ENCODE results near the gene EVL. TPM values are rescaled to one million over a fixed set of nuclear protein-coding genes. Genes with fewer than 3 reads are reported as not detected.
A peak's percentile ranks its signal among the peaks of the same experiment; 100 is the strongest.

Gene EVL
- total and polyA plus RNA-seq, 2 of the 8 experiments (the other 6 are each of a cell fraction or from before 2014, with no cell fraction given): 30.7 to 64.6 TPM

DNA sequence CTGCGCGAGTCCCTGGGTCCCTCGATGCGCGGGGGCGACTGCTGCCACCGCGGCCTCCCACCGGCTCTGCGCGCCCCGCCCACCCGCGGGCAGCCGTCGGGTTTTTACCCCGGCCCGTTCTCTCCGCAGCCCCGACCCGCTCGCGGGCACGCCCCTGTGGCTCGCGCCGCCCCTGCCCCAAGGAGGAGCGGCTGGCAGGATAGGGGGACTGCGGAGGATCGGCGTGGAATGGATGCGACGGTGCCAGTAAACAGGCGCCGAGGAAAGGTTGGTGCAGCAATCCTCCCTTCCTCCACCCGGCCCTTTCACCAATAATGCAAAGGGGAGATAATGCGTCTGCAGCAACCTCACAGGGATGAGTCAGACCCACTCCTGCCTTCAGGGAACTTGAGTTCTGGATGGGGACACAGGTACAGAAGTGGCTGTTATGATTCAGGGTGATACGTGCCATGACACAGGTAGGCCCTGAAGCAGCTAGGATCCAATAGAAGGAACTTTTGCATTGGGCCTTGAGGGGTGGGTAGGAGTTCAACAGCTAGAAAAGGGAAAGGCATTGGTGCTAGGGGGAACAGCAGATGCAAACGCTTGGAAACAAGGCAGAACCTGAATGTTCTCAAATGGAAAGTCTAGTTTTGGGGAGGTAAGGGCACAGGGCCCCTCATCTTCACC is 94.8 kb downstream of the EVL start (continued):
- TF ChIP-seq ASH2L (IDR thresholded peaks at IDR 0.05; ENCODE audit: low read length) (peak; percentile 70), RBBP5 (IDR thresholded peaks at IDR 0.05; ENCODE audit: borderline replicate concordance, low read depth, low read length) (no peak), TEAD4 (IDR thresholded peaks at IDR 0.05; ENCODE audit: low read depth, low read length) (no peak), JUN (IDR thresholded peaks at IDR 0.05; ENCODE audit: low read depth, low read length) (no peak), KDM5A (IDR thresholded peaks at IDR 0.05; ENCODE audit: low read length) (no peak), YY1 (IDR thresholded peaks at IDR 0.05; ENCODE audit: low read depth, low read length) (no peak), NANOG (IDR thresholded peaks at IDR 0.05; ENCODE audit: insufficient read depth, low read depth, low read length, poor library complexity, severe bottlenecking) (no peak), CBX5 (IDR thresholded peaks at IDR 0.05; ENCODE audit: low read depth, low read length) (no peak), CREB1 (IDR thresholded peaks at IDR 0.05) (peak; percentile 90), EP300 (IDR thresholded peaks at IDR 0.05; ENCODE audit: borderline replicate concordance in 1 of 2, low read depth in 2 of 2, low read length in 2 of 2) (no peak), RFX5 (IDR thresholded peaks at IDR 0.05; ENCODE audit: borderline replicate concordance, low read depth, low read length) (no peak), GTF2F1 (IDR thresholded peaks at IDR 0.05; ENCODE audit: borderline replicate concordance, low read depth, low read length) (no peak), ZNF274 (IDR thresholded peaks at IDR 0.05; ENCODE audit: borderline replicate concordance, extremely low read depth, low read length) (no peak), HDAC6 (IDR thresholded peaks at IDR 0.05; ENCODE audit: low read depth, low read length) (no peak), TAF7 (optimal IDR thresholded peaks at IDR 0.05; ENCODE audit: borderline replicate concordance, low read depth, low read length) (no peak), ATF2 (IDR thresholded peaks at IDR 0.05; ENCODE audit: low read length) (no peak), HDAC2 (IDR thresholded peaks at IDR 0.05; ENCODE audit: borderline replicate concordance in 1 of 2, low read depth in 2 of 2, low read length in 2 of 2) (no peak), RAD21 (IDR thresholded peaks at IDR 0.05 in 1 of 2, conservative IDR thresholded peaks at IDR 0.05 in 1 of 2; ENCODE audit: low read depth in 2 of 2, low read length in 2 of 2) (no peak), GABPA (IDR thresholded peaks at IDR 0.05; ENCODE audit: borderline replicate concordance, insufficient read depth, low read length) (no peak), SIRT6 (IDR thresholded peaks at IDR 0.05; ENCODE audit: low read length) (no peak)
- TF ChIP-seq, protein P1, sequence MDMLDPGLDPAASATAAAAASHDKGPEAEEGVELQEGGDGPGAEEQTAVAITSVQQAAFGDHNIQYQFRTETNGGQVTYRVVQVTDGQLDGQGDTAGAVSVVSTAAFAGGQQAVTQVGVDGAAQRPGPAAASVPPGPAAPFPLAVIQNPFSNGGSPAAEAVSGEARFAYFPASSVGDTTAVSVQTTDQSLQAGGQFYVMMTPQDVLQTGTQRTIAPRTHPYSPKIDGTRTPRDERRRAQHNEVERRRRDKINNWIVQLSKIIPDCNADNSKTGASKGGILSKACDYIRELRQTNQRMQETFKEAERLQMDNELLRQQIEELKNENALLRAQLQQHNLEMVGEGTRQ (IDR thresholded peaks at IDR 0.05; ENCODE audit: low read length): no peak

Measured in H1 (cell line).